C4-2B (cell line): ENCODE data around the gene ZFAND5.

Experiments
- ZFX ChIP-seq: fragments of 450-650 bp; IDR thresholded peaks from 2 replicates; pipeline ENCODE4 v1.6.1; 2017
- TF ChIP-seq, protein P1 (sequence below): fragments of 450-650 bp; conservative IDR thresholded peaks from 2 replicates; pipeline ENCODE4 v1.5.1; 2017; ENCODE audit warnings: mild to moderate bottlenecking

DNA sequence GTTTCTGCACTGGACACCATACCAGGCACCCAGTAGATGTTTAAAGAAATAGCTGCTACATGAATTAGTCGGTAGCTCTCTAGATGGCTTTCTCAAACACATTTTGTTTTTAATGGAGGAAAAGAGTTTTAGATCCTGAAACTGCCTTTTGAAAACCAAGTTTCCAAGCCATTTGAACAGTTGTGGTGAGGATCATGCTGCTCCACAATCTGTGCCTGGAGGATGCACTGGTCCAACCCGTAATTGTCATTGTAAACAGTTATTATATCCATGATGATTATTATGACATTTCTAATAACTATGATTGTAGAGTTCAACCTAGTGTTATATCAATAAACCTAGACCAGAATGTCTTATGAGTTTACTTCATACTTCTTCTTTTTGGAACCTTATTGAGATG, 35.9 kb upstream of the ZFAND5 start:
- TF ChIP-seq, protein P1, sequence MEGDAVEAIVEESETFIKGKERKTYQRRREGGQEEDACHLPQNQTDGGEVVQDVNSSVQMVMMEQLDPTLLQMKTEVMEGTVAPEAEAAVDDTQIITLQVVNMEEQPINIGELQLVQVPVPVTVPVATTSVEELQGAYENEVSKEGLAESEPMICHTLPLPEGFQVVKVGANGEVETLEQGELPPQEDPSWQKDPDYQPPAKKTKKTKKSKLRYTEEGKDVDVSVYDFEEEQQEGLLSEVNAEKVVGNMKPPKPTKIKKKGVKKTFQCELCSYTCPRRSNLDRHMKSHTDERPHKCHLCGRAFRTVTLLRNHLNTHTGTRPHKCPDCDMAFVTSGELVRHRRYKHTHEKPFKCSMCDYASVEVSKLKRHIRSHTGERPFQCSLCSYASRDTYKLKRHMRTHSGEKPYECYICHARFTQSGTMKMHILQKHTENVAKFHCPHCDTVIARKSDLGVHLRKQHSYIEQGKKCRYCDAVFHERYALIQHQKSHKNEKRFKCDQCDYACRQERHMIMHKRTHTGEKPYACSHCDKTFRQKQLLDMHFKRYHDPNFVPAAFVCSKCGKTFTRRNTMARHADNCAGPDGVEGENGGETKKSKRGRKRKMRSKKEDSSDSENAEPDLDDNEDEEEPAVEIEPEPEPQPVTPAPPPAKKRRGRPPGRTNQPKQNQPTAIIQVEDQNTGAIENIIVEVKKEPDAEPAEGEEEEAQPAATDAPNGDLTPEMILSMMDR: no peak
- no peak for TF ChIP-seq ZFX
